ENCODE data around the gene P2RY2. TPM values are rescaled to one million over a fixed set of nuclear protein-coding genes. Genes with fewer than 3 reads are reported as not detected.
"Not testable (repeated sequence)": the region's sequence is repeated elsewhere in the genome, so short reads cannot be mapped to it uniquely, and the experiment has no call there.

Gene P2RY2
- total and polyA plus RNA-seq, 10 of the 15 experiments (the other 5 are each of a cell fraction or from before 2014, with no cell fraction given) = 0.03 to 0.23 (median 0.17) TPM; not detected in 7

DNA sequence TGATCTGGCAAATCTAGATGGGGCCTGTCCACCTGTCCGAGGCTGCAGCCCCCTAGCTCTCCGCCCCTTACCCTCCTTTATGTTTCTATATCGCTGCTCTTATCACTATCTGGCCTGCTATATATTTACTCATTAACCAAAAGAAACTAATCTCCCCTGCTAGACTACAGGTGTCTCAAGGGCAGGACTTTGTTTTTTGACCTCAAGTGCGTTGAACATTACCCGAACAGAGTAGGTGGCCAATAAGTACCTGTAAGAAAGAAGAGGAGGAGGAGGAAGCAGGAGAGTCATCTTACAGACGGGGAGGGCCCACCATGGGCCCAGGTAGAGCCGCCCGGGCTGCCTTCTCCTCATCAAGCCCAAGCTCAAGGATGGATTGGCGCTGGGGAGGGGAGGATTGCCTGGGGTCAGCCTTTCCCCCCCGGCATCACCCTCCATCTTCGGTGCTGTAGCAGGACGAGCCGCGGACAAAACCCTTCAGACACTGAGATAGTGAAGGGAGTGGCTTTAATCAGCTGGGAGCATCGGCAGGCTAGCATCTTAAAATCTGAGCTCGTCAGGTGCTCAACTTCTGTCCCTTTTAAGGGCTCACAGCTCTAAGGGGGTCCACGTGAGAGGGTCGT is 52.9 kb downstream of the P2RY2 start:
- ChIA-PET RAD21 (ENCODE audit: unreplicated experiment) (interaction anchor here (1.5 kb wide), 1 partner anchor 18 kb away, joined by 3 read pairs; no protein-coding TSS in a partner anchor), POLR2A (interaction anchor here (0.9 kb wide), 1 partner anchor 20 kb away, joined by 4 read pairs; no protein-coding TSS in a partner anchor), CTCF (interaction anchor here (0.8 to 1.4 kb wide), 4 partner anchors 11 to 89 kb away, joined by 3 to 5 read pairs (median 3); no protein-coding TSS in a partner anchor), SMC1A (ENCODE audit: uncharacterized antibody, unreplicated experiment) (interaction anchor here (1.1 to 1.4 kb wide), 3 partner anchors 19 to 25 kb away, joined by 3 to 5 read pairs (median 5); no protein-coding TSS in a partner anchor)
- no peak for ATAC-seq
- Histone ChIP-seq H3K4me2 (ENCODE audit: control insufficient read depth, insufficient read depth) (peak overlapping the region; percentile 21; the same call in 1 of the 2 replicates), H3K27ac (ENCODE audit: control insufficient read depth, insufficient read depth) (no peak overlapping the region), H3K4me1 (ENCODE audit: control insufficient read depth, insufficient read depth, low read length) (peaks cover 36% of the 10 kb centered on the region), H3K4me3 (peak overlapping the region; percentile 3; the same call in 1 of the 2 replicates), H3K27me3 (replicated peaks in 1 of 2; ENCODE audit: control insufficient read depth in 2 of 2, insufficient read depth in 2 of 2, low read length in 1 of 2) (no peaks in the 10 kb centered on the region; a peak in 1 of 4 replicates), H2AFZ (ENCODE audit: control insufficient read depth, low read depth, low read length) (no peak overlapping the region), H3K9ac (ENCODE audit: control insufficient read depth, insufficient read depth, low read length) (no peak overlapping the region), H3K9me3 (replicated peaks; ENCODE audit: control insufficient read depth, insufficient read depth, low read length) (no peaks in the 10 kb centered on the region), H4K20me1 (ENCODE audit: control insufficient read depth, insufficient read depth) (no peaks in the 10 kb centered on the region), H3K36me3 (ENCODE audit: control insufficient read depth in 2 of 2, insufficient read depth in 2 of 2, low read length in 1 of 2) (no peaks in the 10 kb centered on the region), H3K79me2 (ENCODE audit: control insufficient read depth, insufficient read depth, low read length) (no peaks in the 10 kb centered on the region)
- 67% methylated on average over 18 of the region's 18 CpGs for WGBS (ENCODE audit: insufficient coverage, insufficient replicate concordance, low lambda C conversion rate, missing lambda C conversion rate)
- no peak for DNase-seq (ENCODE audit: low read depth, low spot score)
- BruUV-seq (replicated peaks) = no TSS peak
- intact Hi-C loops (cut with micrococcal nuclease; ENCODE audit: unreplicated experiment) = no loop called here
- in situ Hi-C loops (cut with MboI) = no loop called here
- FAIRE-seq = no peak
- TF ChIP-seq SMARCA5 (IDR thresholded peaks at IDR 0.05) (0 out of 2 replicates have a peak, but pooled peaks have one; percentile 42), FOS (IDR thresholded peaks at IDR 0.05; ENCODE audit: borderline replicate concordance, extremely low read depth, insufficient read length) (no peak)

DNA sequence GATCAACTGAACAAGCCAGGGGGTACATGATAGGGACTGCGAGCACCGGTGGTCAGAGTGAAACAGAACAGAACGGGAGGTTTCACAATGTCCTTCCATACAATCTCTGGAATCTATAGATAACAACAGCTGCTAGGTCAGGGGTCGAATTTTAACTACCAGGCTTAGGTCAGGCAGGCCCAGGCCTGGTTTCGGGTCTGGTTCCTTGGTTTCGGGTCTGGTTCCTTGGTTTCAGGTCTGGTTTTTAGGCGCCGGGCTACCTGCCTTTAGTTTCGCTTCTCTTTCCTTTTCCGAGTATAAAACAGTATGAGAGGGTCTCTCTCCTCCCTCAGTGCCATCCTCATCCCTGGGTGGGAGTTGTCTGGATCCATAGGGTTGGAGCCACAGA is 53.4 kb downstream of the P2RY2 start:
- CTCF ChIA-PET = interaction anchor here (0.9 to 1.2 kb wide), 3 partner anchors 9 to 27 kb away, joined by 3 to 4 read pairs (median 3); no protein-coding TSS in a partner anchor
- Histone ChIP-seq H3K4me1 (ENCODE audit: control insufficient read depth, insufficient read depth, low read length) (peaks cover 36% of the 10 kb centered on the region), H3K4me3 (peak overlapping the region; percentile 3; the same call in 1 of the 2 replicates), H3K4me2 (ENCODE audit: control insufficient read depth, insufficient read depth) (peak overlapping the region; percentile 21; the same call in 1 of the 2 replicates)
- H3K9ac ChIP-seq (ENCODE audit: control insufficient read depth, insufficient read depth, low read length); in situ Hi-C loops (cut with MboI); POLR2A ChIA-PET; intact Hi-C loops (cut with micrococcal nuclease; ENCODE audit: unreplicated experiment); H3K9me3 ChIP-seq (replicated peaks; ENCODE audit: control insufficient read depth, insufficient read depth, low read length); H3K27me3 ChIP-seq (replicated peaks in 1 of 2; ENCODE audit: control insufficient read depth in 2 of 2, insufficient read depth in 2 of 2, low read length in 1 of 2); DNase-seq (ENCODE audit: low read depth, low spot score); H3K36me3 ChIP-seq (ENCODE audit: control insufficient read depth in 2 of 2, insufficient read depth in 2 of 2, low read length in 1 of 2); H2AFZ ChIP-seq (ENCODE audit: control insufficient read depth, low read depth, low read length); FAIRE-seq; H3K27ac ChIP-seq (ENCODE audit: control insufficient read depth, insufficient read depth); H4K20me1 ChIP-seq (ENCODE audit: control insufficient read depth, insufficient read depth); BruUV-seq (replicated peaks); H3K79me2 ChIP-seq (ENCODE audit: control insufficient read depth, insufficient read depth, low read length): not testable (repeated sequence)
- ATAC-seq = peak; percentile 49
- WGBS (ENCODE audit: insufficient coverage, insufficient replicate concordance, low lambda C conversion rate, missing lambda C conversion rate) = 11% methylated on average over 10 of the region's 10 CpGs
- RAD21 ChIA-PET (ENCODE audit: unreplicated experiment) = interaction anchor here (1.5 kb wide), 1 partner anchor 17 kb away, joined by 3 read pairs; no protein-coding TSS in a partner anchor
- SMC1A ChIA-PET (ENCODE audit: uncharacterized antibody, unreplicated experiment) = interaction anchor here (1.2 to 3.1 kb wide), 3 partner anchors 17 to 21 kb away, joined by 3 to 11 read pairs (median 3); no protein-coding TSS in a partner anchor
- TF ChIP-seq TCF12 (IDR thresholded peaks at IDR 0.05; ENCODE audit: low read depth, low read length) = 0 out of 2 replicates have a peak, but pooled peaks have one; percentile 23
- peak; percentile 64; a peak in 3 of 4 replicates for TF ChIP-seq IKZF2 (IDR thresholded peaks at IDR 0.05)
- 0 out of 2 replicates have a peak, but pooled peaks have one; percentile 33 for TF ChIP-seq IRF4 (IDR thresholded peaks at IDR 0.05; ENCODE audit: low read depth, low read length)
- TF ChIP-seq SPI1 (IDR thresholded peaks at IDR 0.05; ENCODE audit: borderline replicate concordance, insufficient read depth, low read depth, low read length) = peak; percentile 46
- TF ChIP-seq NR2C1 (IDR thresholded peaks at IDR 0.05) = 0 out of 2 replicates have a peak, but pooled peaks have one; percentile 27
- peak; percentile 72 for TF ChIP-seq EED (IDR thresholded peaks at IDR 0.05; ENCODE audit: low read depth)
- peak; percentile 77 for TF ChIP-seq NR2F1 (conservative IDR thresholded peaks at IDR 0.05)
- TF ChIP-seq IKZF1 (conservative IDR thresholded peaks at IDR 0.05) = peak; percentile 61

All from GM12878 (cell line).